ENCODE measurements around the gene PDZD7. TPM values are rescaled to one million over a fixed set of nuclear protein-coding genes. Genes with fewer than 3 reads are reported as not detected.

The PDZD7 gene
- total and polyA plus RNA-seq, 8 donors: 0.20 to 2.4 (median 0.76) TPM; not detected in 4

GRCh38 chr10:101022967-101023705 is 7.8 kb downstream of the PDZD7 start:
- DNase-seq: no peak
- Histone ChIP-seq H3K36me3 (no peaks in the 10 kb centered on the region), H3K4me3 (no peak overlapping the region), H3K9me3 (no peaks in the 10 kb centered on the region), H3K27ac (no peak overlapping the region), H3K4me1 (peaks cover 7 to 11% (median 9%) of the 10 kb centered on the region in 4 donors), H3K27me3 (peaks cover 0 to 27% (median 0%) of the 10 kb centered on the region in 3 donors)
- intact Hi-C loops (cut with DNase I; ENCODE audit: low total_unique reads): no loop called here
- 87 to 96% (median 91%) methylated on average over 10 to 15 of the region's 15 CpGs for WGBS, 5 donors
- TF ChIP-seq POLR2A (IDR thresholded peaks at IDR 0.05) (no peak), POLR2AphosphoS5 (IDR thresholded peaks at IDR 0.05) (no peak), EP300 (IDR thresholded peaks at IDR 0.05) (no peak)
- TF ChIP-seq, protein P1, sequence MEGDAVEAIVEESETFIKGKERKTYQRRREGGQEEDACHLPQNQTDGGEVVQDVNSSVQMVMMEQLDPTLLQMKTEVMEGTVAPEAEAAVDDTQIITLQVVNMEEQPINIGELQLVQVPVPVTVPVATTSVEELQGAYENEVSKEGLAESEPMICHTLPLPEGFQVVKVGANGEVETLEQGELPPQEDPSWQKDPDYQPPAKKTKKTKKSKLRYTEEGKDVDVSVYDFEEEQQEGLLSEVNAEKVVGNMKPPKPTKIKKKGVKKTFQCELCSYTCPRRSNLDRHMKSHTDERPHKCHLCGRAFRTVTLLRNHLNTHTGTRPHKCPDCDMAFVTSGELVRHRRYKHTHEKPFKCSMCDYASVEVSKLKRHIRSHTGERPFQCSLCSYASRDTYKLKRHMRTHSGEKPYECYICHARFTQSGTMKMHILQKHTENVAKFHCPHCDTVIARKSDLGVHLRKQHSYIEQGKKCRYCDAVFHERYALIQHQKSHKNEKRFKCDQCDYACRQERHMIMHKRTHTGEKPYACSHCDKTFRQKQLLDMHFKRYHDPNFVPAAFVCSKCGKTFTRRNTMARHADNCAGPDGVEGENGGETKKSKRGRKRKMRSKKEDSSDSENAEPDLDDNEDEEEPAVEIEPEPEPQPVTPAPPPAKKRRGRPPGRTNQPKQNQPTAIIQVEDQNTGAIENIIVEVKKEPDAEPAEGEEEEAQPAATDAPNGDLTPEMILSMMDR (IDR thresholded peaks at IDR 0.05): no peak

DNA sequence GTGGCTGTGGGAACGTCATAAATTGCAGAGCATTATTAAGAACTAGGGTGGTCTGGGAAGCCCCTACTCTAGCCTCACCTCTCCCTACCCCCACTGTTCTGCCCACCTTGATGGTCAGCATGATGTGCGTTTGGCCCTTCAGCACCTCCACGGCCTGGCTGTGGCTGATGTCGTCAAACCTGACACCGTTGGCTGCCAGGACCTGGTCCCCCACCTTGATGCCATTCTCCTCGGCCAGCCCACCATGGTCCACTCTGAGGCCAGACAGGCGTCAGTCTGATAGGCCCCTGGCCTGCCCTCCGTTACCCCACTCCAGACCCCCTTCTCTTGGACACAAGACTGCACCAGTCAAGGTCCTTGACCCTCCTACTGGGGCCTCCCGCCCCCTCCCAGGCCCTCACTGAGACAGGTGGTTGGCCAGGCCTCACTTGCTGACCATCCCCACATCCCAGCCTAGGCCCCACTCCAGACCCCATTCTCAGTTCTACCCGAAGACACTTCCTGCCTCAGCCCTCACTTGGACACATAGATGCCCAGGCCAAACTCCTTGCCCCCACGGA is 9.2 kb downstream of the PDZD7 start:
- Histone ChIP-seq H3K27ac (no peak overlapping the region), H3K27me3 (peaks cover 0 to 38% (median 0%) of the 10 kb centered on the region in 3 donors), H3K9me3 (no peaks in the 10 kb centered on the region), H3K36me3 (no peaks in the 10 kb centered on the region), H3K4me1 (peaks cover 7 to 14% (median 9%) of the 10 kb centered on the region in 4 donors), H3K4me3 (no peak overlapping the region)
- no peak for DNase-seq
- TF ChIP-seq POLR2AphosphoS5 (IDR thresholded peaks at IDR 0.05) (no peak), EP300 (IDR thresholded peaks at IDR 0.05) (no peak), POLR2A (IDR thresholded peaks at IDR 0.05) (no peak)
- TF ChIP-seq, protein P1 (IDR thresholded peaks at IDR 0.05): no peak
- intact Hi-C loops (cut with DNase I; ENCODE audit: low total_unique reads): no loop called here
- WGBS, 5 donors: 84 to 91% (median 88%) methylated on average over 11 of the region's 11 CpGs

DNA sequence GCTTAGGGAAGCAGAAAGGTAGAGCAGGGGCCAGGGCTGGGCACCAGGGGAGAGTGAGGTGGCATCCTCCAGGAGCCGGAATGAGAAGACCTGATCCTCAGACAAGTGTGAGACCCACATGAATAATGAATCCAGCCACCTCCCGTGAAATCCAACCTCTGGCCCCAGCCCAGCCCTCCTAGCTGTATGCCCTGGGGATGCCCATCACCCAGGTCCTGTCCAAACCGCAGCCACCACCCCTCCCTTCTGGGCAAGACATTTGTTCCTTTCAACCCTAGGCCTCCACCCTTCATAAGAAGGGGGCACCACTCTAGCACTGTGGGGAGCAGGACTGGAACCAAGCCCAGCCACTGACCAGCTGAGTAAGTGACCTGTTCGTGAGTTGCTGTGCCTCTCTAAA is 9.7 kb downstream of the PDZD7 start:
- peaks cover 7 to 14% (median 9%) of the 10 kb centered on the region in 4 donors for H3K4me1 ChIP-seq
- intact Hi-C loops (cut with DNase I; ENCODE audit: low total_unique reads): no loop called here
- no peak overlapping the region for H3K27ac ChIP-seq
- no peaks in the 10 kb centered on the region for H3K9me3 ChIP-seq
- H3K36me3 ChIP-seq: no peaks in the 10 kb centered on the region
- no peak overlapping the region for H3K4me3 ChIP-seq
- TF ChIP-seq POLR2AphosphoS5 (IDR thresholded peaks at IDR 0.05): no peak
- no peak for TF ChIP-seq EP300 (IDR thresholded peaks at IDR 0.05)
- TF ChIP-seq, protein P1 (IDR thresholded peaks at IDR 0.05): no peak
- no peak for TF ChIP-seq POLR2A (IDR thresholded peaks at IDR 0.05)
- DNase-seq: no peak
- 79 to 92% (median 84%) methylated on average over 3 to 4 of the region's 4 CpGs for WGBS, 5 donors
- H3K27me3 ChIP-seq: peaks cover 0 to 43% (median 0%) of the 10 kb centered on the region in 3 donors

GRCh38 chr10:101020427-101021075 is 10.4 kb downstream of the PDZD7 start:
- TF ChIP-seq EP300 (IDR thresholded peaks at IDR 0.05) (no peak), POLR2AphosphoS5 (IDR thresholded peaks at IDR 0.05) (no peak), POLR2A (IDR thresholded peaks at IDR 0.05) (no peak)
- TF ChIP-seq, protein P1 (IDR thresholded peaks at IDR 0.05): no peak
- Histone ChIP-seq H3K36me3 (no peaks in the 10 kb centered on the region), H3K27ac (no peak overlapping the region), H3K27me3 (peaks cover 0 to 48% (median 0%) of the 10 kb centered on the region in 3 donors), H3K4me3 (no peak overlapping the region), H3K9me3 (no peaks in the 10 kb centered on the region), H3K4me1 (peaks cover 7 to 14% (median 9%) of the 10 kb centered on the region in 4 donors)
- no peak for DNase-seq
- intact Hi-C loops (cut with DNase I; ENCODE audit: low total_unique reads): no loop called here
- 80 to 85% (median 81%) methylated on average over 10 of the region's 10 CpGs for WGBS, 5 donors

All from stomach (tissue), 9 donors.